Endothelial cell of umbilical vein (primary cell): ENCODE data around the gene MMP27. TPM values are rescaled to one million over a fixed set of nuclear protein-coding genes. Genes with fewer than 3 reads are reported as not detected.

Experiments used
- BruUV-seq: library from RNA; stranded (reverse); fragments of 400-500 nt; replicated peaks from 2 replicates; lab custom pipeline; 2021; lab: Mats Ljungman, UMichigan
- CTCF ChIA-PET: fragments of 300-600, 350-600 bp; sonication (Branson Sonifier 250); formaldehyde crosslinking; loops from one replicate; lab custom pipeline; 2021; ENCODE audit warnings: antibody characterized with exemption, inconsistent platforms; lab: Charles Lee
- POLR2A ChIA-PET: fragments of 300-600, 350-600 bp; sonication (Branson Sonifier 250); formaldehyde crosslinking; loops from one replicate; lab custom pipeline; 2021; ENCODE audit warnings: antibody characterized with exemption, inconsistent platforms; lab: Charles Lee
- DNase-seq: peaks from one replicate; pipeline ENCODE4 v3.0.0-alpha.2; 2011; ENCODE audit warnings: low read depth, low spot score
- FAIRE-seq: peaks from 2 replicates; lab custom pipeline; 2011; peaks lifted over from hg19 to GRCh38; lab: Jason Lieb, UNC
- H2AFZ ChIP-seq: 2 replicates; pipeline ENCODE4 v1.6.0; 2012; ENCODE audit warnings: low read depth, low read length, control low read depth, inconsistent platforms
- H3K27ac ChIP-seq: 2 replicates; pipeline ENCODE4 v1.5.1; 2011; ENCODE audit warnings: low read depth, mild to moderate bottlenecking, control low read depth, low read length, moderate library complexity; ENCODE audit not compliant: insufficient read depth
- H3K27me3 ChIP-seq, 2 experiments: 2 replicates each; pipeline versions ENCODE4 v1.6.0 to v1.6.1; 2011; ENCODE audit warnings: low read length in 2 of 2, mixed read lengths in 1 of 2; ENCODE audit not compliant: control insufficient read depth in 2 of 2, insufficient read depth in 2 of 2
- H3K36me3 ChIP-seq, 2 experiments: 2 replicates in 1 of 2; 3 replicates in 1 of 2; pipeline ENCODE4 v1.5.1; 2011; ENCODE audit warnings: low read length in 2 of 2, mild to moderate bottlenecking in 1 of 2, moderate library complexity in 1 of 2; ENCODE audit not compliant: control insufficient read depth in 2 of 2, insufficient read depth in 2 of 2; ENCODE audit errors: extremely low read depth in 1 of 2
- H3K4me1 ChIP-seq: 3 replicates; pipeline ENCODE4 v1.5.1; 2011; ENCODE audit warnings: mild to moderate bottlenecking, low read length; ENCODE audit not compliant: control insufficient read depth, insufficient read depth; ENCODE audit errors: extremely low read depth
- H3K4me2 ChIP-seq: 2 replicates; pipeline ENCODE4 v1.6.1; 2011; ENCODE audit warnings: low read length, control low read depth, mixed read lengths; ENCODE audit not compliant: insufficient read depth
- H3K4me3 ChIP-seq, 3 experiments: fragments of 200-600 bp in 1 of 3; sonication (generic), shearing (Covaris generic) in 1 of 3; replicated peaks in 1 of 3; 2 replicates each; pipeline ENCODE4 v1.5.1; 2011 to 2016; ENCODE audit warnings: control low read depth in 3 of 3, low read length in 3 of 3, mild to moderate bottlenecking in 2 of 3, inconsistent platforms in 1 of 3, low read depth in 1 of 3, moderate library complexity in 1 of 3; ENCODE audit not compliant: insufficient read depth in 1 of 3
- H3K79me2 ChIP-seq: 2 replicates; pipeline ENCODE4 v1.6.0; 2012; ENCODE audit warnings: low read length, inconsistent platforms; ENCODE audit not compliant: control insufficient read depth, insufficient read depth
- H3K9ac ChIP-seq: replicated peaks from 2 replicates; pipeline ENCODE3; 2011; ENCODE audit warnings: low read length, control low read depth; ENCODE audit not compliant: insufficient read depth; ENCODE audit errors: extremely low read depth
- H3K9me1 ChIP-seq: replicated peaks from 3 replicates; pipeline ENCODE4 v1.6.0; 2011; ENCODE audit warnings: mild to moderate bottlenecking, low read length; ENCODE audit not compliant: control insufficient read depth, insufficient read depth; ENCODE audit errors: extremely low read depth
- H3K9me3 ChIP-seq: replicated peaks from 2 replicates; pipeline ENCODE4 v1.5.1; 2012; ENCODE audit warnings: low read length, inconsistent platforms; ENCODE audit not compliant: control insufficient read depth, insufficient read depth
- H4K20me1 ChIP-seq: replicated peaks from 2 replicates; pipeline ENCODE3; 2011; ENCODE audit warnings: mild to moderate bottlenecking, low read length; ENCODE audit not compliant: control insufficient read depth, insufficient read depth; ENCODE audit errors: extremely low read depth
- EZH2 ChIP-seq: IDR thresholded peaks from 2 replicates; pipeline ENCODE4 v1.6.1; 2012; ENCODE audit warnings: borderline replicate concordance, low read depth, mild to moderate bottlenecking, moderate library complexity, low read length, inconsistent platforms; ENCODE audit not compliant: severe bottlenecking
- JUN ChIP-seq: IDR thresholded peaks from 2 replicates; pipeline ENCODE4 v1.6.1; 2011; ENCODE audit warnings: borderline replicate concordance, low read depth; ENCODE audit not compliant: insufficient read length, insufficient read depth
- POLR2A ChIP-seq: IDR thresholded peaks from 2 replicates; pipeline ENCODE4 v1.6.1; 2012; ENCODE audit warnings: low read depth, mild to moderate bottlenecking, control low read depth, low read length
- POLR2AphosphoS5 ChIP-seq: IDR thresholded peaks from 2 replicates; pipeline ENCODE4 v1.6.1; 2012; ENCODE audit warnings: low read depth, mild to moderate bottlenecking, control low read depth, low read length, moderate library complexity; ENCODE audit not compliant: insufficient read depth
- dilution Hi-C: fragments of 300-500 bp; cut with MboI; formaldehyde crosslinking; loops from one replicate; pipeline ENCODE4 v1.15.0; 2019; ENCODE audit warnings: low sequenced_read_pairs; ENCODE audit not compliant: extremely low pct_ligation_motif_present
- intact Hi-C: fragments of 100-400 bp; cut with micrococcal nuclease; formaldehyde crosslinking; loops from one replicate; pipeline ENCODE4 v1.10.0; 2022
- polyA plus RNA-seq, 4 experiments: library from polyadenylated mRNA; depleted of rRNA in 3 of 4; stranded (reverse) in 3 of 4; unstranded in 1 of 4; fragments of >200 nt; gene quantifications; 2 replicates each; pipeline versions ENCODE4 v1.2.1 to v1.2.3, GENCODE V29; 2011 to 2012; ENCODE audit warnings: missing spikeins in 1 of 4
- total RNA-seq: library from RNA; stranded (reverse); gene quantifications from 2 replicates; pipeline ENCODE4 v1.2.3, GENCODE V29; 2021
- TF ChIP-seq, protein P1 (sequence below), 2 donors: IDR thresholded peaks; 1 replicate in 1 of 2; 2 replicates in 1 of 2; pipeline ENCODE4 v1.5.1; 2011; ENCODE audit warnings: low read length in 2 of 2, mild to moderate bottlenecking in 2 of 2, moderate library complexity in 2 of 2, control low read depth in 1 of 2, inconsistent platforms in 1 of 2, low read depth in 1 of 2; ENCODE audit not compliant: insufficient read depth in 1 of 2; ENCODE audit errors: extremely low read depth in 1 of 2

MMP27 gene
- total and polyA plus RNA-seq, 2 donors (not counting 3 experiments of a cell fraction or from before 2014, with no cell fraction given), result not detected

DNA sequence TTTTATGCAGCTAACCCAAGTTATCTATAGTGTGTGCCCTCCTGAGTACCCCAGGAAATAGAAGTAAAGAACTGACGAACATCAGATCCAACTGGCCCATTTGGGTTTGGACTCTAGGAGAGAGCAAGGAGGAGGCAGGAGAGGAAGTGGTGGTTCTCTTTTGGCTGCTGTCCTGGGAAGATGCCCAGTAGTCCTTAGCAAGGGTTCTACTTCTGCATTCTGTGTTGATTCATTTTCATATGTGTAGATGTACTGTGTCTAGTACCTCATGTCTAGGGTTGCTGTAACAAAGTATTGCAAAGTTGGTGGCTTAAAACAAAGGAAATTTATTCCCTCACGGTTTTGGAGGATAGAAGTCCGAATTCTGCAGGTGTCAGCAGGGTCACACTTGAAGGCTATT, 6.6 kb upstream of the MMP27 start:
- H3K4me3 ChIP-seq, result no peak overlapping the region
- ChIA-PET POLR2A (no interaction called here), CTCF (interaction anchor here (1.6 kb wide), 1 partner anchor 46 kb away, joined by 3 read pairs; no protein-coding TSS in a partner anchor)
- no peaks in the 10 kb centered on the region for H3K4me1 ChIP-seq
- no peak overlapping the region for H3K9ac ChIP-seq
- BruUV-seq, result no TSS peak
- no peaks in the 10 kb centered on the region for H3K36me3 ChIP-seq
- no peaks in the 10 kb centered on the region for H3K79me2 ChIP-seq
- no peak overlapping the region for H3K27ac ChIP-seq
- no peak overlapping the region for H2AFZ ChIP-seq
- H3K4me2 ChIP-seq, result no peak overlapping the region
- peaks cover 11 to 12% of the 10 kb centered on the region in 2 experiments for H3K27me3 ChIP-seq
- no peak for DNase-seq
- H3K9me3 ChIP-seq, result no peaks in the 10 kb centered on the region
- no peaks in the 10 kb centered on the region for H4K20me1 ChIP-seq
- H3K9me1 ChIP-seq, result no peaks in the 10 kb centered on the region
- dilution Hi-C loops, result no loop called here
- intact Hi-C loops, result no loop called here
- no peak for FAIRE-seq
- TF ChIP-seq JUN (no peak), EZH2 (no peak), POLR2AphosphoS5 (no peak), POLR2A (no peak)
- TF ChIP-seq, protein P1, sequence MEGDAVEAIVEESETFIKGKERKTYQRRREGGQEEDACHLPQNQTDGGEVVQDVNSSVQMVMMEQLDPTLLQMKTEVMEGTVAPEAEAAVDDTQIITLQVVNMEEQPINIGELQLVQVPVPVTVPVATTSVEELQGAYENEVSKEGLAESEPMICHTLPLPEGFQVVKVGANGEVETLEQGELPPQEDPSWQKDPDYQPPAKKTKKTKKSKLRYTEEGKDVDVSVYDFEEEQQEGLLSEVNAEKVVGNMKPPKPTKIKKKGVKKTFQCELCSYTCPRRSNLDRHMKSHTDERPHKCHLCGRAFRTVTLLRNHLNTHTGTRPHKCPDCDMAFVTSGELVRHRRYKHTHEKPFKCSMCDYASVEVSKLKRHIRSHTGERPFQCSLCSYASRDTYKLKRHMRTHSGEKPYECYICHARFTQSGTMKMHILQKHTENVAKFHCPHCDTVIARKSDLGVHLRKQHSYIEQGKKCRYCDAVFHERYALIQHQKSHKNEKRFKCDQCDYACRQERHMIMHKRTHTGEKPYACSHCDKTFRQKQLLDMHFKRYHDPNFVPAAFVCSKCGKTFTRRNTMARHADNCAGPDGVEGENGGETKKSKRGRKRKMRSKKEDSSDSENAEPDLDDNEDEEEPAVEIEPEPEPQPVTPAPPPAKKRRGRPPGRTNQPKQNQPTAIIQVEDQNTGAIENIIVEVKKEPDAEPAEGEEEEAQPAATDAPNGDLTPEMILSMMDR (IDR thresholded peaks at IDR 0.05; ENCODE audit: extremely low read depth in 1 of 2, insufficient read depth in 1 of 2, low read depth in 1 of 2, low read length in 2 of 2), result no peak
